Small intestine (tissue), 7 donors: ENCODE measurements around the gene LILRA5. TPM values are rescaled to one million over a fixed set of nuclear protein-coding genes. Genes with fewer than 3 reads are reported as not detected.

Experiments
- DNase-seq, 2 donors: peaks; one replicate each; pipeline versions ENCODE4 v3.0.0 to v3.0.0-alpha.2; 2013
- FAIRE-seq: peaks from 2 replicates; lab custom pipeline; 2012; peaks lifted over from hg19 to GRCh38; lab: Jason Lieb, UNC
- H3K27ac ChIP-seq, 3 donors: one replicate each; pipeline ENCODE4 v1.5.1; 2013; ENCODE audit warnings: low read length in 2 of 3, mild to moderate bottlenecking in 2 of 3, control low read depth in 1 of 3, inconsistent platforms in 1 of 3, low read depth in 1 of 3, moderate library complexity in 1 of 3
- H3K27me3 ChIP-seq, 3 donors: one replicate each; pipeline ENCODE4 v1.6.1; 2013; ENCODE audit warnings: low read length in 3 of 3, inconsistent platforms in 1 of 3; ENCODE audit not compliant: control insufficient read depth in 3 of 3, insufficient read depth in 3 of 3
- H3K36me3 ChIP-seq, 3 donors: one replicate each; pipeline ENCODE4 v1.6.1; 2013; ENCODE audit warnings: low read length in 3 of 3, inconsistent platforms in 1 of 3, low read depth in 1 of 3, mild to moderate bottlenecking in 1 of 3, moderate library complexity in 1 of 3; ENCODE audit not compliant: control insufficient read depth in 3 of 3, insufficient read depth in 2 of 3
- H3K4me1 ChIP-seq, 3 donors: one replicate each; pipeline ENCODE4 v1.6.1; 2013; ENCODE audit warnings: low read length in 2 of 3, inconsistent platforms in 1 of 3, low read depth in 1 of 3, mild to moderate bottlenecking in 1 of 3, moderate library complexity in 1 of 3; ENCODE audit not compliant: control insufficient read depth in 3 of 3, insufficient read depth in 2 of 3
- H3K4me3 ChIP-seq, 3 donors: one replicate each; pipeline ENCODE4 v1.5.1; 2013; ENCODE audit warnings: low read length in 3 of 3, control low read depth in 1 of 3, inconsistent platforms in 1 of 3, low read depth in 1 of 3, mild to moderate bottlenecking in 1 of 3, moderate library complexity in 1 of 3
- H3K9me3 ChIP-seq, 2 donors: one replicate each; pipeline ENCODE4 v1.6.1; 2013; ENCODE audit warnings: low read depth in 1 of 2, low read length in 1 of 2; ENCODE audit not compliant: control insufficient read depth in 2 of 2, insufficient read depth in 1 of 2
- WGBS, 3 donors: extraction: QIAGEN DNeasy Blood & Tissue Kit; methylation state at CpG; one replicate each; pipeline ENCODE4 v1.1.7; 2013; 5-methylcytosine and 5-hydroxymethylcytosine counted together
- polyA plus RNA-seq, 4 donors: library from polyadenylated mRNA; stranded (reverse) in 3 of 4; unstranded in 1 of 4; fragments of 200-250 nt in 3 of 4; fragments of 120-200 nt in 1 of 4; gene quantifications; one replicate each; pipeline versions ENCODE4 v1.2.1 to v1.2.3, GENCODE V29; 2013
- donor health status: healthy with polysubstance abuse.
- donor health status: control.
- donor health status: control.
- donor health status: Bipolar disorder and iron deficiency.
- donor health status: healthy.

The LILRA5 gene
- polyA plus RNA-seq, 4 donors, result 1.6 to 8.2 (median 2.2) TPM

GRCh38 chr19:54317108-54317964 is 4.4 kb upstream of the LILRA5 start:
- H3K36me3 ChIP-seq, result no peaks in the 10 kb centered on the region
- H3K9me3 ChIP-seq, result no peaks in the 10 kb centered on the region
- DNase-seq (no peak), FAIRE-seq (no peak)
- 72 to 81% (median 78%) methylated on average over 26 to 29 of the region's 29 CpGs for WGBS, 3 donors
- H3K4me1 ChIP-seq, result no peaks in the 10 kb centered on the region
- H3K27me3 ChIP-seq, result no peaks in the 10 kb centered on the region
- no peak overlapping the region for H3K4me3 ChIP-seq
- no peak overlapping the region for H3K27ac ChIP-seq

GRCh38 chr19:54316746-54317107 is 3.8 kb upstream of the LILRA5 start:
- Histone ChIP-seq H3K4me1 (no peaks in the 10 kb centered on the region), H3K27ac (no peak overlapping the region), H3K4me3 (no peak overlapping the region), H3K36me3 (no peaks in the 10 kb centered on the region), H3K27me3 (no peaks in the 10 kb centered on the region), H3K9me3 (no peaks in the 10 kb centered on the region)
- DNase-seq, result no peak
- 41 to 49% (median 45%) methylated on average over 11 of the region's 11 CpGs for WGBS, 3 donors
- no peak for FAIRE-seq

GRCh38 chr19:54315956-54316355 is 3.0 kb upstream of the LILRA5 start:
- FAIRE-seq, result no peak
- WGBS, 3 donors, result 77 to 80% (median 79%) methylated on average over 10 of the region's 10 CpGs
- H3K9me3 ChIP-seq, result no peaks in the 10 kb centered on the region
- no peaks in the 10 kb centered on the region for H3K4me1 ChIP-seq
- H3K27ac ChIP-seq, result no peak overlapping the region
- no peaks in the 10 kb centered on the region for H3K36me3 ChIP-seq
- DNase-seq, result no peak
- no peak overlapping the region for H3K4me3 ChIP-seq
- no peaks in the 10 kb centered on the region for H3K27me3 ChIP-seq

GRCh38 chr19:54312011-54312410 is 955 bp downstream of the LILRA5 start:
- Histone ChIP-seq H3K9me3 (no peaks in the 10 kb centered on the region), H3K4me3 (no peak overlapping the region), H3K4me1 (no peaks in the 10 kb centered on the region), H3K27me3 (no peaks in the 10 kb centered on the region), H3K27ac (no peak overlapping the region), H3K36me3 (no peaks in the 10 kb centered on the region)
- no peak for FAIRE-seq
- 54 to 67% (median 65%) methylated on average over 6 of the region's 6 CpGs for WGBS, 3 donors
- no peak for DNase-seq

- 35 to 69% (median 62%) methylated on average over 5 of the region's 5 CpGs for WGBS, 3 donors
Measured at GRCh38 chr19:54311486-54311885, 1.5 kb downstream of the LILRA5 start.

GRCh38 chr19:54310543-54310942 is 2.4 kb downstream of the LILRA5 start:
- Histone ChIP-seq H3K36me3 (no peaks in the 10 kb centered on the region), H3K27me3 (no peaks in the 10 kb centered on the region), H3K4me1 (no peaks in the 10 kb centered on the region), H3K4me3 (no peak overlapping the region), H3K9me3 (no peaks in the 10 kb centered on the region), H3K27ac (no peak overlapping the region)
- no peak for DNase-seq
- 58 to 74% (median 65%) methylated on average over 5 of the region's 5 CpGs for WGBS, 3 donors
- FAIRE-seq, result no peak

More at GRCh38 chr19:54311486-54311885, 1.5 kb downstream of the LILRA5 start:
- DNase-seq (no peak), FAIRE-seq (no peak)
- H3K36me3 ChIP-seq, result no peaks in the 10 kb centered on the region
- H3K27ac ChIP-seq, result no peak overlapping the region
- no peak overlapping the region for H3K4me3 ChIP-seq
- H3K27me3 ChIP-seq, result no peaks in the 10 kb centered on the region
- H3K4me1 ChIP-seq, result no peaks in the 10 kb centered on the region
- H3K9me3 ChIP-seq, result no peaks in the 10 kb centered on the region

- no peak overlapping the region for H3K4me3 ChIP-seq
- no peaks in the 10 kb centered on the region for H3K36me3 ChIP-seq
- H3K9me3 ChIP-seq, result no peaks in the 10 kb centered on the region
- H3K27me3 ChIP-seq, result no peaks in the 10 kb centered on the region
- FAIRE-seq, result no peak
- no peak for DNase-seq
- H3K4me1 ChIP-seq, result no peaks in the 10 kb centered on the region
- H3K27ac ChIP-seq, result no peak overlapping the region
- 72 to 74% (median 73%) methylated on average over 11 to 12 of the region's 12 CpGs for WGBS, 3 donors
Measured at GRCh38 chr19:54309811-54310210, 3.2 kb downstream of the LILRA5 start.

- FAIRE-seq (no peak), DNase-seq (no peak)
- no peaks in the 10 kb centered on the region for H3K9me3 ChIP-seq
- no peaks in the 10 kb centered on the region for H3K4me1 ChIP-seq
- no peak overlapping the region for H3K27ac ChIP-seq
- no peaks in the 10 kb centered on the region for H3K27me3 ChIP-seq
- 70 to 81% (median 78%) methylated on average over 5 of the region's 5 CpGs for WGBS, 3 donors
- no peaks in the 10 kb centered on the region for H3K36me3 ChIP-seq
- no peak overlapping the region for H3K4me3 ChIP-seq
Measured at GRCh38 chr19:54307389-54308020, 5.5 kb downstream of the LILRA5 start.
